DMS114 treated with DMSO at 0.1 percent for 48 hours (cell line): ENCODE data around the gene PKLR.

ENCODE experiments used
- DNase-seq: peaks from one replicate; lab custom pipeline; 2025; ENCODE audit not compliant: unreplicated experiment; lab: John Stamatoyannopoulos, UW

Gene PKLR

GRCh38 chr1:155285631-155286044 is 15.6 kb downstream of the PKLR start:
- DNase-seq: no peak

- no peak for DNase-seq
Measured at GRCh38 chr1:155285063-155285462, 16.2 kb downstream of the PKLR start.

DNA sequence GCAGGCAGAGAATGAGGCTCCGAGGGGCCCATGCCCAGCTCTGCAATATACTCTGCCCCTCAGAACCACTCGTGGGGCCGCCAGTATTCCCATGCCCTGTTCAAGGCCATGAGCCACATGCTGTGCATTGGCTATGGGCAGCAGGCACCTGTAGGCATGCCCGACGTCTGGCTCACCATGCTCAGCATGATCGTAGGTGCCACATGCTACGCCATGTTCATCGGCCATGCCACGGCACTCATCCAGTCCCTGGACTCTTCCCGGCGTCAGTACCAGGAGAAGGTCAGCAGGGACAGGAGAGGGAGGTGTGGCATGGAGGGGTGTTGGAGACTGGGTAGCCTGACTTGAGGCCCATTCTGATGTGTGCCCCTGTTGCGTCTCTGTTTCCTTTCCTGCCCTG is 16.8 kb downstream of the PKLR start:
- DNase-seq: no peak

DNA sequence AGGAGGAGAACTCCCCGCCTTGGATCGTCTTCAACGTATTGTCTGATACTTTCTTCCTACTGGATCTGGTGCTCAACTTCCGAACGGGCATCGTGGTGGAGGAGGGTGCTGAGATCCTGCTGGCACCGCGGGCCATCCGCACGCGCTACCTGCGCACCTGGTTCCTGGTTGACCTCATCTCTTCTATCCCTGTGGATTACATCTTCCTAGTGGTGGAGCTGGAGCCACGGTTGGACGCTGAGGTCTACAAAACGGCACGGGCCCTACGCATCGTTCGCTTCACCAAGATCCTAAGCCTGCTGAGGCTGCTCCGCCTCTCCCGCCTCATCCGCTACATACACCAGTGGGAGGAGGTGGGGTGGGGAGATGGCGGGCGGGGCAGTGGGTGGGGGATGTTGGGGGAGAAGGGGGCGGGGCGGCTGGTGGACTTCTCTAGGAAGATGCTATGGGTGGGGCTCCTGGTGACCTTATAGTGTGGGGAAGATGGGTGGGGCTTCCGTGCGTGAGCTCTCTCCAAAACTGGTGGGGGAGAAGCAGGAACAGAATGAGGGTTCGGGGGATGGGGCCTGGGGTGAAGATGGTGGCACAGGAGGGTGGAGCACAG is 18.6 kb downstream of the PKLR start:
- no peak for DNase-seq

- no peak for DNase-seq
Measured at GRCh38 chr1:155279268-155279667, 22.0 kb downstream of the PKLR start.

GRCh38 chr1:155278689-155279160 is 22.5 kb downstream of the PKLR start:
- no peak for DNase-seq

GRCh38 chr1:155277902-155278688 is 23.1 kb downstream of the PKLR start:
- DNase-seq: peak; percentile 51

- peak; percentile 99 for DNase-seq
Measured at GRCh38 chr1:155277070-155277901, 24.0 kb downstream of the PKLR start, which contains the start of gene HCN3. HCN3 (plus strand) TSS chr1:155277463; CDS start chr1:155277591, 128 bp downstream.

GRCh38 chr1:155273343-155274245 is 27.6 kb downstream of the PKLR start, which contains the start of gene CLK2:
CLK2 (minus strand) TSS chr1:155273504; CDS start chr1:155270977, 2,527 bp downstream.
- peak; percentile 95 for DNase-seq

DNA sequence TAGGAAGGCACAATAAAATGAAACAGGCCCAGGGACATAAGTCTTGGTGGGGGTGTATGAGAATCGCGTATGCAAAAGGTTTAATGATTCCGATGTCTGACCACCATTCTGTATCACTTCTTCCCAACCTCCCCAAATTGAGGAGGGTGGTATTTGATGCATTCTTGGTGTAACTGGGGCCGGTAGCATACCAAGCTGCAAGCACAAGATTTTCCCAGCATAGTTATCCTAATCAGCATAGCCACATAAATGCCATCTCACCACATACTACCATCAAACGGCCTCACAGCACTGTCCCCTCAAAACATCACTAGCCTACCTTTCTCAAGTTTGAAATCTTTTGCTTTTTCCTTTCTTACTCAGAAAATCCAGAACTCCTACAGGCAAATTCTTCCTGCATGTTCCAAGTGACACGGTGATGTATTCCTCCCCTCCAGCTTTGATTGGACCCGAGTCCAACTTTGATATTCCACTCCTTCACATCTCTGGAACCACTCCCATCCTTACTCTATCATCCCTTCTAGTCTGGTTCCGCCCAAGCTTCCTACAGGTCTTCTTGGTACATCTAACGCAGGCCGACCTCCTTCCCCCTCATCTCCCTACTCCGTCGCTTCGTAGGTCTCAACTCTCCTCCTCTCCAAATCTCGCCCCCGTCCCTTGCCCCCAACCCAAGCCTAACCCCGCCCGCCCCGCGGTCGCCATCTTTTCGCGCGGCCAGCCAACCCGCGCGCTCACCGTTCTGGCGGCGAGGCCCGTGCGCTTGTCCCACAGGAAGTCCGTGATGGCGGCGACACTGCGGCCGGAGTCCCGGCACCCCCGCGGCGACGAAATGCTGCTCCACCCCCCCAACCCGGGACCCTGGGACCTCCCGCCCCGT is 28.5 kb downstream of the PKLR start:
- DNase-seq: peak; percentile 67

DNA sequence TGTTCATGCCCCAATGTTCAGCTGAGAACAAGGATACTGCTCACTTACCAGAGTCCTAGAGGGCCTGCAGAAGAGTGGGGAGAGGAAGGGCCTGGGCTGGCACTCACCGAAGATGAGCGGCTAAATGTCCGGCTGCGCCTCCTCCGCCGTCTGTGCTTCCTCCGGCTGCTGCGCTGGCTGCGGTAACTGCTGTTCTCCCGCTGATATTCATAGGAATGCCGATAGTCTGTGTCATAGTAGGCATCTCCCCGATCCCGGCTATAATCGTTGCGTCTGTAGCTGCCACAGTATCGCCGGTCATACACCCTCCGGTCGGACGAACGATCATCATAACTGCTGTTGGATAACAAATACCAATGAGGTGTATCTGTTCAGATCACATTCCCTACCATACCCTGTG is 31.9 kb downstream of the PKLR start:
- no peak for DNase-seq

DNA sequence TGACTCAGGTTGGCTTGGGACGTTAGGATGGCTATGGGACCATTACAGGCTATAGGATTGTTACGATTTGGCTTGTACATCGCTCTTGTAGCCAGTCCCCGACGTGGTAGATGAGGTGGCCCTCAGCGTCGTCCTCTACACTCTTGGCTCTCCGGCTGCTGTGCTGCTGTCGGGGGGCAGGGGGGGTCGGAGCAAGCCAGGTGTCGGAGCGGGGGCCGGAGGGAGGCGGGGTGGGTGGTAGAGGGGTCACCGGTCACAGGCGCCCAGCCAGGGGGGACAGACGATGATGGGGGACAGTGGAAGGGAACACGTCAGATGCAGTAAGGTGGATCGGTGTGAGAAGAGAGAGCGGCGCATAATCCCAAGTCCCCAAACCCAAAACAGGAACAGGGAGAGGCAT is 32.6 kb downstream of the PKLR start:
- DNase-seq: no peak

DNA sequence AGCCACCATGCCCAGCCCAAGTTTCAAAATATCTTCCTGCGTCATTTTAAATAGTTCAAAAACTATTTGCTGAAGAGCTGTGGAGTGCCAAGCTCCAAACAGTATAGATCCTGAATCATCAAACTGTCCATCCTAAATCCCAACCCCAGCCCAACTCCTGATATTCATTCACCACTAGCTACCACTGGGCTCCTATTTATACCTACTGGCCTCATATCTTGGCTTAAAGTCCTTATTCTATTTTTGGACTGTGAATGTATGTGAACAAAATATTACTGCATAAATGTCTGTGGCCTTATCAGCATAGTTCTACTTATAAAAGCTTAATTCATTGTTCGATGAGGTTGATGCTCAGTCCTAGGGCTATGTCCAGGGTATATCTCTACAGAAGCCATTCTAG is 33.9 kb downstream of the PKLR start:
- DNase-seq: no peak

DNA sequence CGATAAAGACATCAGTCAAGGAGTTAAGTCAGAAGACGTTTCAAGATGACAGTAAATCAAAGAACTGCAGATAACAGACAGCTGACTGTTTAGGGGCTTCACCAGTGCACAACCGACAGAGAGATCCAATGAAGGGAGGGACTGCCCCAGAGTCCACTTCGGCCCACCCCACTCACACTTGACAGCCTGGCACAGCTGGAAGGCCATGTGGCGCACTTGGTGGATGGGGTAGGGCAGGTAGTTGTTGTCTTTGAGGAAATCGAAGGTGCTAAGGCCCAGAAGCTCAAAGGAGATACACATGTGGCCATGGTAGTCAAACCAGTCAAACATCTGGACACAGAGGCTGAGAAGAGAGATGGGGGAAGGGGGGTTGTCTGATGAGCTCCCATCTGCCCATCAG is 34.7 kb downstream of the PKLR start:
- no peak for DNase-seq

DNA sequence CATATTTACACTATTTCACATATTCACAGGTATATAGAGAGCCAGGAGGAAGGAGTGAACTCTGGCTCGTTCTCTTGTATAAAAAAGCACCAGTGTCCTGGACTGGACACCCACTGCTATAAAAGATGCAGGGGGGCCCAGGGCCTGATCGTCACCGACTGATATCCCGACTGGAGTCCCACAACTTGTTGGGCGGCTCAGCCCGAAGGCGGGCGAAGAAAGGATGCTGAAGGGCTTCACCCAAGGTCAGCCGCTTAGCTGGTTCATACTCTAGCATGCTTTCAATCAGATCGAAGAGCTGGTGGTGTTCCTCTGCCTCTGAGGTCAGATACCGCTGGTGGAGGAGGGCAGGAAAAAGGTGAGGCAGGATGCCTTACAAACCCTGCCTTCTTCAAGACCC is 38.2 kb downstream of the PKLR start:
- no peak for DNase-seq

GRCh38 chr1:155261852-155262673 is 39.2 kb downstream of the PKLR start, which contains the start of gene SCAMP3:
SCAMP3 (minus strand) TSS chr1:155262360; CDS start chr1:155262151, 209 bp downstream.
- peak; percentile 100 for DNase-seq

- DNase-seq: no peak
Measured at GRCh38 chr1:155261493-155261851, 39.8 kb downstream of the PKLR start.

GRCh38 chr1:155260276-155260675 is 41.0 kb downstream of the PKLR start:
- DNase-seq: no peak
